GM21360 (cell line): ENCODE data around the gene IAH1.

Experiments
- ATAC-seq: cut with Tn5 transposase; IDR thresholded peaks from one replicate; pipeline ENCODE4 v1.9.1; 2021; ENCODE audit warnings: mild to moderate bottlenecking, moderate library complexity; ENCODE audit not compliant: unreplicated experiment

Gene IAH1, protein sequence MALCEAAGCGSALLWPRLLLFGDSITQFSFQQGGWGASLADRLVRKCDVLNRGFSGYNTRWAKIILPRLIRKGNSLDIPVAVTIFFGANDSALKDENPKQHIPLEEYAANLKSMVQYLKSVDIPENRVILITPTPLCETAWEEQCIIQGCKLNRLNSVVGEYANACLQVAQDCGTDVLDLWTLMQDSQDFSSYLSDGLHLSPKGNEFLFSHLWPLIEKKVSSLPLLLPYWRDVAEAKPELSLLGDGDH

DNA sequence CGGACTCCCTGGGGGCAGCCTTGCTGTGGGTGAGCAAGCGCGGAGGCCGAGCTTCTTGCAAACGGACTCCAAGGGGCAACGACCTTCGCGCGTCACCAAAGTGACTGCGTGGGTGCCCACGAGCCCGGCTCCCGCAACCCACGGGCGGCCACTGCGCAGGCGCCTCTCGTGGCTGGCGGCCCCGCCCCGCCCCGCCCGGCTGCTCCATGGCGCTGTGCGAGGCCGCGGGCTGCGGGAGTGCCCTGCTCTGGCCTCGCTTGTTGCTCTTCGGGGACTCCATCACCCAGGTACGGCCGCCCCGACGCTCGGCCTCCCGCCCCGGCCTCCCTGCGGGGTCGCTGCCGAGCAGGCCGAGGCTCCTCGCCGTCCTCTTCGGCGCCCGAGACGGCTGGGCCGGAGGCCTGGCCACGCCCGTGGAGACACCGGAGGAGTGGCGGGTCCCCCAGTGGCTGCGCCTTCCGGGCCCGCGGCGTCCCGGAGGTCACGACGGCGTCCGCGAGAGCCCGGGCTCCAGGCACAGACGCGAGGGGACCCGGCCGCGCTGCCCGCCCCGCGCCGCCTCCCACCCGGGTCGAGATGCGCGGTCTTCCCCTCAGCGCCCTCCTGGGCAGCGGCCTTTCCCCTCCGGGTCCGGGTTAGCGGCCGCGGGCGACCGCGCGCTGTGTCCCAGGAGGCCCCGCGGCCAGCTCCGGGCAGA, at the start of gene IAH1:
IAH1 (plus strand) TSS at position 191 of the 697 bp plus-strand sequence; CDS start at position 207, 16 bp downstream.
- peak; percentile 57 for ATAC-seq

DNA sequence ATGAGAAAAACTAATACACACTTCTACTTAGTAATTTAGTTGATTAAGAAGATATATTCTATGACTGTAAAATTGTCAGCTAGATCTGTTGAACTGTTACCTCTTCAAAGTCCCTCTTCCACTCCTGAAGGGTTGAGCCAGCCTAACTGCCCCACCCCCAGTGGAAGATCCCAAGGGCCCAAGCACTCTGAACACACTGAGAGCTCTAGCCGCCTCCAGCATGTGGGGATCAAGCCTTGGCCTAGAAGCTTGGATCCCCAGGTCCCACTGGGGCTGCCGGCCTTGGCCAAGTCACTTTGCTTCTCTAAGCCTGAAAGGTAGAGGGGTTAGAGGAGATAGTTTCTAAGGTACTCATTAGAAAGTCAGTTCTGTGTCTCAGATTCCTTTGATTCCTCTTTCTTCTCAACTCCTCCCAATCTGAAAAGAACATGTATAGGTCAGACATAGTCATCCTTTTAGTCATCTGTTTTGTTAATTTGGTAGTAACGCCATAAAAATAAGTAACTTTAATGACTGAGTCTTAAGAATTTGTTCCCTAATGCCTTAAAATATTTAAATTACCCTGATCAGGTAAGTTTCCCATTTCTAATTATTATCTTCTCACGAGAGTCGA, 45.3 kb upstream of the IAH1 start:
- ATAC-seq, result no peak

DNA sequence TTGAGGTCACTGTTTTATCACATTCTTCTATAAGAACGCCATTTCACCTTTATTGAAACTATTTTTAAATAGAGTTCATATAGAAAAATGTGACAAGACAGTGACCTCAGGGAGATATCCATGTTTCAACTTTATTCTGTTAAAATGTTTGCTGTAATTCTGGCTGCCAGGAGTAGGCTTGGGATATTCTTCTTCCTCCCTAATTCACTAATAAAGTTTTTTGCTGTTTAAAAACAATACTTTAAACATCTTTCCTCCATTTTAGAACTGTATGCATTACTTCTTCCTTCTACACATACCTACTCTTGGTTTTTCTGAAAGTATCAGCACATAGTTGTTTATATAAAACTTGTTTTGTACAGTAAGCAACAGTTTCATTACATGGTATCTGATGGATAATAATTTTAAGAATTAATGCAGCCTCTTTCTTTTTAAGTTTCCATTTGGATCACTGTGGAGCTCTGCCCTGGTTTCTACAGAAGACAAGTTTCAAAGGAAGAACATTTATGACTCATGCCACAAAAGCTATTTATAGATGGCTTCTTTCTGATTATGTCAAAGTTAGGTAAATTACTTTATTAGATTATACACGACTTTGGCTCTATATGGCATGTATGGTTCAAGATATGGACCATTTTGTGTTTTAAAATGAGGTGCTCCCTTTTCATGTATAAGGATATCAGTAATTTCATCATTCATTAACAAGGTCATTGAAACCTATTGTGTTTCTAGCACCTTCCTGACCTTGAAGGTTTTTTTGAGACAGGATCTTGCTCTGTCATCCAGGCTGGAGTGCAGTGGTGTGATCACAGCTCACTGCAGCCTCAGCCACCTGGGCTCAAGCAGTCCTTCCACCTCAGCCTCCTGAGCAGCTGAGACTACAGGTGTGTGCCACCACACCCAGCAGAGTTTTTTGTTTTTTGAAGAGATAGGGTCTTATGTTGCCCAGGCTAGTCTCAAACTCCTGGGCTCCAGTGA, 43.7 kb upstream of the IAH1 start:
- no peak for ATAC-seq

DNA sequence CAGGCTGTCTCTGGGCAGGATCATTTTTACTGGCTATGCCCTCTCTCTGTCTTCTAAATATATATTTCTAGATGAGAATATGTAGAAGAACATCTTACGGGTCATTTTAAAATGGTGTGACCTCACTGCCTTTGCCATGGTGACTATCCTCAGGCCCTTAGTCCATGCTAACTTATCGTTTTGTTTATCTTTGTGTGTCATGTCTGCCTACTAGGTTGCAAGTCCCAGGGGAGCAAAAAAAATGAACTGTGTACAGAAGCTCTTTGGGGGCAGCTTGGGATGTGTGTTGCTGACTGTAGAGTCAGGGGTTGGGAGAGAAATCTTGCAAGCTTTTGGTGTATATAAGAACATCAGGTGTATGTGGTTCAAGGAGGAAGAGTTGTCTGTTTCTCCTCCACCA, 39.9 kb upstream of the IAH1 start:
- no peak for ATAC-seq

DNA sequence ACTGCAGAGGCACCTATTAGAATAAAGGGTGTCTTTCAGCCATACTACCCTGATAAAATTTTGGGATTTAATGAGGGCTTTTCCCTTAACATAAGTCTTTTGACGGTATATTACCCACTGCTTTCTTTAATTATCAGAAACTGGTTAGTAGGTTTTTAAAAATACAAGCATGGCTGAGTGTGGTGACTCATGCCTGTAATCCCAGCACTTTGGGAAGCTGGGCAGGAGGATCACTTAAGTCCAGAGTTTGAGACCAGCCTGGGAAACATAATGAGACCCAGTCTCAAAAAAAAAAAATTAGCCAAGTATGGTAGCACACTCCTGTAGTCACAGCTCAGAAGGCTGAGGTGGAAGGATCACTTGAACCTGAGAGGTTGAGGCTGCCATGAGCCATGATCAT, 34.8 kb upstream of the IAH1 start:
- ATAC-seq, result no peak

DNA sequence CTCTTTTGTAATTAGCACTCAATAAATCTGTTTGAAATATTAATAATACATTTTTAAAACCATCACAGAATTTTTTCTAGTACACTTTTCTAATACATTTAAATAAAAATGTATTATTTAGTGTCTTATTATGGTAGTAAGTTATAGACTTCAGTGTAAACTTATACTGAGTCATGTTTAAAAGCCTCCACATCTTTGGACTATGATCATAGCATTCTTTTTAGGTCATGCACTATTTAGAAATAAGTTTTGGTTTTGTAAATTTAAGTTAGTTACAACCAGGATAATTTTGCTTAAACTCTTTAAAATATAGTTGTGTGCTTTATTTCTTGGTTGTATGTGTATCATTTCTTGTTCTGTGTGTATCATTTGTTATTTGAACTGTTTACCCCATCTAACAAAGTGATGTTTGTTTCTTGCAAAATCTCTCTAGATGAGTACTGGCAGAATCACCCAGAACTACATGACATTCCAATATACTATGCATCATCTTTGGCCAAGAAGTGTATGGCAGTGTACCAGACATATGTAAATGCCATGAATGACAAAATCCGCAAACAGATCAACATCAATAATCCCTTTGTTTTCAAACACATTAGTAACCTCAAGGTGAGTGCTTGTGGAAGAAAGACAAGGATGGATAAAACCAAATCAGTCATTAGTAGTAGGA, 34.2 kb upstream of the IAH1 start:
- ATAC-seq, result no peak

DNA sequence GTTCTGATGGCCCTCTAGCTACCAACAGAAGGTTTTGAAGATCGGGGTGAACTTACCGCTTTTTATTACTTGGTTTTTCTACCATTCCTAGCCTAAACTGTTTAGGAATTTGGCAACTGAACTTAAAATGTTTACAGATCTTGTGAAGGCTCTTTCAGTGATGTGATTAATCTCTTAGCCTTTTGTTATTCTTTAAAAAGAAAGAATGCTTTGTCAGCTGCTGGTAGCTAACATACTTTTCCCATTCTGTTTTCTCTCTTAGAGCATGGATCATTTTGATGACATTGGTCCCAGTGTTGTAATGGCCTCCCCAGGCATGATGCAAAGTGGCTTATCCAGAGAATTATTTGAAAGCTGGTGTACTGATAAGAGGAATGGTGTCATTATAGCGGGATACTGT, 32.8 kb upstream of the IAH1 start:
- ATAC-seq, result no peak

DNA sequence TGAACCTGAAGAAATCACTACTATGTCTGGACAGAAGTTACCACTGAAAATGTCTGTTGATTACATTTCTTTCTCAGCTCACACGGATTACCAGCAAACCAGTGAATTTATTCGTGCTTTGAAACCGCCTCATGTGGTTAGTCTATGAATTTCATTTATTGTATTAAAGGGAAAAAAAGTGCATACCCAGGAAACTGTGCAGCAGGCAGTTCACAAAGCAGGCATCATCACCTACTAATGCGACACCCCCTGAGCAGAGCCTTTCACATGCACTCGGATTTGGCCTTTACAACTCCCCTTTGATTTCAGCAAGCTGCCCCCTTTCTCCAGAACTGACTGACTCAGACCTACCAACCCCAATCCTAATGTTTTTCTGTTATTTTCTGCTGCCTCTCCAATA, 30.8 kb upstream of the IAH1 start:
- ATAC-seq, result no peak

DNA sequence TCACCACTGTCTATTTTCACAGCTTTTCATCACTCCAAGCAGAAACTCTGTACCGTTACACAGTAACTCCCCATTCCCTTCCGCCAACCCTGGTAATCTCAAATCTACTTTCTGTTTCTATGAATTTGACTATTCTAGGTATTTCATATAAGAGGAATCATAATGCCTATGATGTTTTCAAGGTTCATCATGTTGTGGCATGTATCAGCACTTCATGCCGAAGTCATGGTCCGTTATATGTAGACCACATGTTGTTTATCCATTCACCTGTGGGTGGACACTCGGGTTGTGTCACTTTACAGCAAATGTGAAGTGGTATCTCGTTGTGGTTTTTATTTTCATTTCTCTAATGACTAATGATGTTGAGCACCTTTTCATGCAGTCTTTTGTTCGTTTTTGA, 29.3 kb upstream of the IAH1 start:
- ATAC-seq, result no peak

DNA sequence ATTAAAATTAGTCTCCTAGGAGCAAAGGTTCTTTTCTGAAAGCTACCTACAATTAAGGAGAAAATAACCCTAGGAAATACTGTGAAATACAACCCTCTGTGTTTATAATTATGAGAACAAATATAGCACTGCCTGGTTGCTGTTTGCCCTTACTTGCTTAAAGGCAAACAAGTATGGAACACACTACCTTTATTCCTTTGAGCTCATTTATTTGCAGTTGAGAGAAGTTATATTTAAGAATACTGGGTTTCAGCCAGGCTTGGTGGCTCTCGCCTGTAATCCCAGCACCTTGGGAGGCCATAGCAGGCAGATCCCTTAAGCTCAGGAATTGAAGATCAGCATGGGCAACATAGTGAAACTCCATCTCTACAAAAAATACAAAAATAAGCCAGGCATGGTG, 23.1 kb upstream of the IAH1 start:
- no peak for ATAC-seq

DNA sequence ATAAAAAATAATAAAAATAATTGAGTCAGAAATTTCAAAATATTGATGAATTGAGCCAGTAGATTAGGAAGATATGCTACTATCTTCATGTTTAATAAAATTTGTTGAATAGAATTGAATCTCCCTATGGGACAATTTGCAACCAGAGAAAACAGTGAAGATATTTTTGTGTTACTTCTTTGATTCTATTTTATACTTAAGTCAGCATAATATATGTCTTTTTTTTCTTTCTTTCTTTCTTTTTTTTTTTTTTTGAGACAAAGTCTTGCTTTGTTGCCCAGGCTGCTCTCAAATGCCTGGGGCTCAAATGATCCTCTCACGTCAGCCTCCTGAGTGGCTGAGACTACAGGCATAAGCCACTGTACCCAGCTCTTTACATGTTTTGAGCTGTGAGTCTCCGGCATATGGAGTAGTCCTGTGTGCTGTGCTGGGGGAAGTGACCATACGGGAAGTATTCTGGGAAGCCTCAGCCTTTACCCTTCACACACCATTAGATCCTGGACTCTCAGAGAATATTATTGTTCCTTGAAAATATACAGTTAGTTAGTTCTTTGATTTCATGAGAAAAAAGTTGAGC, 13.8 kb upstream of the IAH1 start:
- ATAC-seq, result no peak

DNA sequence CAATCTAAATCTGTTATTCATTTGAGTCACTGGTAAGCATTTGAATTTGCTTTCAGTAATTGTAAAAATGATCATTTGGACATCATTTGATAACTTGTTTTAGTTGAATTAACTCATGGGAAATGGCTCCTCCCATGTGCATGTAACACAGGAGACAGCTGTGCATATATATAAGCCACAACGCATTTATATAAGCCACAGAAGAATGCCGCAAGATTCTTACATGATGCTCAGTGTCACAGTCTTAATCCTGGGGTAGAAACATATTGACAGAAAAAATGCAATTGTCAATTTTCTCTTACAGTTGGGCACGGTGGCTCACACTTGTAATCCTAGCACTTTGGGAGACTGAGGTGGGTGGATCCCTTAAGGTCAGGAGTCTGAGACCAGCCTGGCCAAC, 13.3 kb upstream of the IAH1 start:
- ATAC-seq, result no peak

DNA sequence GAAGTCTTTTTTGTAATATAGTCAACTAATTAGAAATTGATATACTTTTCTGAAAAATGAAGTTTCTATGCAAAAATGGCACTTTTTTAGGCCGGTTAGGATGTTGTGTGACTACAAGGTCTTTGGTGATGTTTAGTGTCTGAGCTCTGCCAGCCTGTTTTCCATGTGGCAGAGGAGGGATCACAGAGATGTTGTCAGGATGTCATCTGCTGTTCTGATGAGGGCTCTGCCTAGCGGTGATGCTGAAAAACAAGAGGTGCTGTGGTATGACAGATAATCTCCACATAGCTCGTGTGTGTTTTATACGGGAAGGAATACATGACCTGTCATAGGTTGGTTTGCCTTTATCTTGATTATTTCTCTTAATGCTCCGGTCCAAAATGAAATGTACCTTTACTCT, 12.0 kb upstream of the IAH1 start:
- no peak for ATAC-seq

DNA sequence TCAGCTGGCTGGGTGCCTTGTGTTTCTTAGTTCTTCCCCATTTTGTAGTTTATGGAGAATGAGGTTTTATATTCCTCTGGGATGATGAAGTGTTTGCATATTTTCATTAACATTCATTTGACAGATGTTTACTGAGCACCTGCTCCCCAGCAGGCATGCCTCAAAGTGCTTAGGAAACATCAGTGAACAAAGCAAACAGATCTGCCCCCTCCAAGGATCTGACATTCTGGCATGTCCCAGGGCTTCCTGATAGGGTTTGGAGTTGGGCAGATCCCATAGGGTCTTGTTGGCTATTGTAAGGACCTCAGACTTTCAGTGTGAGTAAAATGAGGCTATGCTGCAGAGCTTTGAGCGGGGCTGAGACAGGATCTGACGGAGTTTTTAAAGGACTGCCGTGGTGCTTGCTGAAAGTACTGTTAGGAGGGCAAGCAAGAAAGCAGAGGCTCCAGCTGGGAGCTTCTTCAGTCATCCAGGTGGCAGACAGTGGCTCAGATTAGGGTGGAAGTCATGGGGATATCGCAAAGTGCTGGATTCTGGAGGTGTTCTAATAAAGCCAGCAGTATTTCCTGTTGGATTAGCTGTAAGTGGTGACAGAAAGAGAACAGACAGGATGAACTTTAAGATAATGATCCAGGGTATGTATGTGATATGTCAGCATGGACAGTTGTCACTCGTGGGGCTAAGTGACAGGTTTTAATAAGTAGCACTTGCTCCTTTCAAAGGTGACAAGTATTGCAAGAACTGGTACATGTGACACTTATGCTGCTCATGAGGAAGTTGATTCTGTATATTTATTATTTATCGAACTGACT, 11.3 kb upstream of the IAH1 start:
- no peak for ATAC-seq

DNA sequence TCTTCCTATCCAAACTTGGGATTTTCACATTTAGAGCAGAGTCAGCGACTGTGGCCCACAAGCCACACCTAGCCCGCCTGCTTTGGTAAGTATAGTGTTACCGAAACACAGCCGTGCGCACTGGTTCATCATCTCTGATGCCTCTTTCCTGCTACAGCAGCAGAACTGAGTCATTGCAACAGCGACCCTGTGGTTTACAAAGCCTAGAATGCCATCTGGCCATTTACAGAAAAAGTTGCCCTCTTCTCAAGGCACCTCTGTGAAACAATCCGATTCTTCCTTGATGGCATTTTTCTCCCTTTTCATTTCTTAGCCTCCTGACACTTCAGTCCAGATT, 10.7 kb upstream of the IAH1 start:
- no peak for ATAC-seq

DNA sequence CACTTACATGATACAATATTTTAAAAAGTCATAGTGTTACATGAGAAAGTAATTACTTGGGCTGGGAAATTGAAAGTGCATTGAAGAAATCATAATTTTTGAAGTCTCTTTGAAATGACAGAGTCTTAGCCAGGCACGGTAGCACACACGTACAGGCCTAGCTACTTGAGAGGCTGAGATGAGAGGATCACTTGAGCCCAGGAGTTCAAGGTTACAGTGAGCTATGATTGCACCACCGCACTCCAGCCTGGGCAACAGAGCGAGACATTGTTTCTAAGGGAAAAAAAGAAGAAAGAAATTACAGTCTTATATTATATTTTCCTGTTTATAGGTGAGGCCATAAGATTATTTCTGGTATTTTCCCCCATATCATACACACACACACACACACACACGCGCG, 9.2 kb upstream of the IAH1 start:
- no peak for ATAC-seq

DNA sequence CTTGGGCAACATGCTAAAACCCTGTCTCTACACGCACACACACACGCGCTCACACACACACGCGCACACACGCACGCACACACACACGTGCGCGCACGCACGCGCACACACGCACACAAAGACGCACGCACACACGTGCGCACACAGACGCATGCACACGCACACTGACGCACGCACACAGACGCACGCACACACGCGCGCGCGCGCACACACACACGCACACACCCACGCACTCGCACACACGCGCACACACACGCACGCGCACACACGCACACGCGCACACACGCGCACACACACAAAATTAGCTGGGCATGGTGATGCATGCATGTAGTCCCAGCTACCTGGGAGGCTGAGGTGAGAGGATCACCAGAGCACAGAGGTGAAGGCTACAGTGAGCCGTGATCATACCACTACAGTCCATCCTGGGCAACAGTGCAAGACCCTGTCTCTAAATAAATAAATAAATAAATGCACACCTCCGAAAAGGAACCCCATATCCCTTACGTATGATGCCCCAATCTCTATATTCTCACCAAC, 8.1 kb upstream of the IAH1 start:
- ATAC-seq, result no peak

DNA sequence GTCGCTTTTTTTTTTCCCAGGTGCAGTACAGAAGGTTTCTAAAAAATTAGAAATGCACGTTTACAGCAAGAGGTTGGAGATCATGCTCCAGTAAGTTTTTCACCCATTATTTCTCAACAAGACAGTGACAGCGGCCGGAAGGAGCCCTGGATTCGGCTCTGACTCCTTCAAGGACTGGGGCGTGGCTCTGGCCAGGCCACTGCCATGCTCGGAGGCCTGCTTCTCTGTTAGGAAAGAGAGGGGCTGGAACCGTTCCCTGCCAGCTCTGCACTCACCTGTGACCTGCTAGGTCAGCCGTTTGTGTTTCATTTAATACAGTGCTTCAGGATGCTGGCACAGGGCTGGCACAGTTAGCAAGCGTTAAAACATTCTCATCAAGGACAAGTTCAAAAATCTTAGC, 6.7 kb upstream of the IAH1 start:
- ATAC-seq, result no peak

DNA sequence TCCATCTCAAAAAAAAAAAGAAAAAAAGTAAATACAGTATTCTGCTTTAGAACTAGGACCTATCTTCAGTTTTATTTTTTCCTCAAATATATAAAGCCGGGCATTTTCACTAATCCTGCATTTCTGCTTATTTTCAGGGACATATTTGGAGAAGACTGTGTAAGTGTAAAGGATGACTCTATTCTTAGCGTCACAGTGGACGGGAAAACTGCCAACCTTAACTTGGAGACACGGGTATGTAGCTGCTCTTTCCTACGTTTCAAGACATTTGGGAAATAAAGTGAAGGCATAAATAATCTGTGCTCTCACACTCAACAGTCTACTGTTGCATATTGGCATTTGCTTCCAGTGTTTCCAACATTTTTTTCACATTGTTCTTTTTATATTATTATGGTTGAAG, 3.1 kb upstream of the IAH1 start:
- no peak for ATAC-seq
